HG02623 (cell line): ENCODE measurements around the gene SLFN11.
"Not testable (repeated sequence)": the region's sequence is repeated elsewhere in the genome, so short reads cannot be mapped to it uniquely, and the experiment has no call there.

Source experiments
- ATAC-seq: cut with Tn5 transposase; IDR thresholded peaks from one replicate; pipeline ENCODE4 v1.9.1; 2021; ENCODE audit warnings: moderate library complexity; ENCODE audit not compliant: unreplicated experiment

SLFN11 gene, protein sequence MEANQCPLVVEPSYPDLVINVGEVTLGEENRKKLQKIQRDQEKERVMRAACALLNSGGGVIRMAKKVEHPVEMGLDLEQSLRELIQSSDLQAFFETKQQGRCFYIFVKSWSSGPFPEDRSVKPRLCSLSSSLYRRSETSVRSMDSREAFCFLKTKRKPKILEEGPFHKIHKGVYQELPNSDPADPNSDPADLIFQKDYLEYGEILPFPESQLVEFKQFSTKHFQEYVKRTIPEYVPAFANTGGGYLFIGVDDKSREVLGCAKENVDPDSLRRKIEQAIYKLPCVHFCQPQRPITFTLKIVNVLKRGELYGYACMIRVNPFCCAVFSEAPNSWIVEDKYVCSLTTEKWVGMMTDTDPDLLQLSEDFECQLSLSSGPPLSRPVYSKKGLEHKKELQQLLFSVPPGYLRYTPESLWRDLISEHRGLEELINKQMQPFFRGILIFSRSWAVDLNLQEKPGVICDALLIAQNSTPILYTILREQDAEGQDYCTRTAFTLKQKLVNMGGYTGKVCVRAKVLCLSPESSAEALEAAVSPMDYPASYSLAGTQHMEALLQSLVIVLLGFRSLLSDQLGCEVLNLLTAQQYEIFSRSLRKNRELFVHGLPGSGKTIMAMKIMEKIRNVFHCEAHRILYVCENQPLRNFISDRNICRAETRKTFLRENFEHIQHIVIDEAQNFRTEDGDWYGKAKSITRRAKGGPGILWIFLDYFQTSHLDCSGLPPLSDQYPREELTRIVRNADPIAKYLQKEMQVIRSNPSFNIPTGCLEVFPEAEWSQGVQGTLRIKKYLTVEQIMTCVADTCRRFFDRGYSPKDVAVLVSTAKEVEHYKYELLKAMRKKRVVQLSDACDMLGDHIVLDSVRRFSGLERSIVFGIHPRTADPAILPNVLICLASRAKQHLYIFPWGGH

DNA sequence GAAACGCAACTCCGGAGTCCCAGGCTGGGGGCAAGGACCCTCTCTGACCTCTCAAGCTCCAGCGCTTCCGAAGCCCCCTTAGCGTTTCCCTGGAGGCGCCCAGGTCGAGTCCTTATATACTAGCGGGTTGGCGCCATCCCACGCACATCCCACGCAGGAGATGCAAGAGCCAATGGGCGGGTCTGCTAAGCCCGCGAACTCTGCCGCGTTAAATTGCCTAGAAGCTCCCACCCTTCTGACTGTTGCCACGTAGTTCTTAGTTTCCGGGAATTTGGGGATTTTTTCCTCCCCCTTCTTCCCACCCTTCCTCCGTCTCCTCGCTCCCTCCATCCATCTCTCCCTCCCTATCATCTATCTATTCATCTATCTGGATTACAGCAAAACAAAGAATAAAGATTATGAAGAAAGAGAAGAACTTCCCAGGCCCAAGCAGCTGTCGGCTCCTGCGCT, at the start of gene SLFN11:
TSS of gene SLFN11 (minus strand) at position 88 of the 450 bp plus-strand sequence. CDS start 9,814 bp downstream, outside the sequence.
- ATAC-seq, result no peak

DNA sequence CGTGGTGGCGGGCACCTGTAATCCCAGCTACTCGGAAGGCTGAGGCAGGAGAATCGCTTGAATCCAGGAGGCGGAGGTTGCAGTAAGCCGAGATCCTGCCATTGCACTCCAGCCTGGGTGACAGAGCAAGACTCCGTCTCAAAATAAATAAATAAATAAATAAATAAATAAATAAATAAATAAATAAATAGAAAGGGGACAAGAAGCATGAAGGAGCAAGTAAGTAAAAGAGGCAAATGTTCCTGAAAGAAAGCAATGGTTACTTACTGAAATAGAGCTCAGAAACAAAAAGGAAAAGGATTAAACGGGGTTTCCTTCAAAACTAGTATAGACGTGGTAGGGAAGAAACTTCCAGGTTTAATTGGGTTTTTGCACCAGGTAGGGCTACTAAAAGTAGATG, 47.6 kb upstream of the SLFN11 start:
- not testable (repeated sequence) for ATAC-seq

DNA sequence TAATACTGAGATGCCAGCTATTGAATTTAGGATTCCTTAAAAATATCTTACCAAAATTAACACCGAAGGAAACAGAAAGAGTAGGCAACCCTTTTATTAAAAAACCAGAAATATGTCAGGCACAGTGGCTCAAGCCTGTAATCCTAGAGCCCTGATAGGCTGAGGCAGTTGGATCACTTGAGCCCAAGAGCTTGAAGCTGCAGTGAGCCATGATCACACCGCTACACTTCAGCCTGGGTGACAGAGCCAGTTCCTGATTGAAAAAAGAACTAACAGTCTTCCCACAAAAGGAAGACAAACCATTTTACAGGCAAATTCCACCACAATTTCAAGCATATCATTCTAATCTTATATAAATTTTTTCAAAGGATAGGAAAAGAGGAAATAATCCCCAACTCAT, 43.2 kb upstream of the SLFN11 start:
- ATAC-seq, result no peak

DNA sequence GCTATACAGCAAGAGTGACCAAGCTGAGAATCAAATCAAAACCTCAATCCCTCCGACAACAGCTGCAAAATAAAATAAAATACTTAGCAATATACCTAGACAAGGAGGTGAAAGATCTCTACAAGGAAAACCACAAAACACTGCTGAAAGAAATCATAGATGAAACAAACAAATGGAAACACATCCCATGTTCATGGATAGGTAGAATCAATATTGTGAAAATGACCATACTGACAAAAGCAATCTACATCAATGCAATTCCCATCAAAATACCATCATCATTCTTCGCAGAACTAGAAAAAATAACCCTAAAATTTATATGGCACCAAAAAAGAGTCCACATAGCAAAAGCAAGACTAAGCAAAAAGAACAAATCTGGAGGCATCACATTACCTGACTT, 41.3 kb upstream of the SLFN11 start:
- not testable (repeated sequence) for ATAC-seq

DNA sequence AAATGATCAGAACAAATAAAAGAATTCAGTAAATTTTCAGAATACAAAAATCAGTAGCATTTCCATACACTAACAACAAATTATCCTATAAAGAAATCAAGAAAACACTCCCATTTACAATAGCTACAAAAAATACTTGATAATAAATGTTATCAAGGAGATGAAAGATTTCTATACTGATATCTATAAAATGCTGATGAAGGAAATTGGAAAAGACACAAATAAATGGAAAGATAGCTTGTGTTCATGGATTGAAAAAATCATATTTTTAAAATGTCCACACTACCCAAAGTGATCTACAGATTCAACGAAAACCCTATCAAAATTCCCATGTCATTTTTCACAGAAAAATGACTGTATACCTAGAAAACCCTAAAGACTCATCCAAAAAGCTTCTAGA, 40.8 kb upstream of the SLFN11 start:
- no peak for ATAC-seq

- no peak for ATAC-seq
These were observed 34.1 kb upstream of the SLFN11 start for GRCh38 chr17:35407531-35407930.

- no peak for ATAC-seq
These were observed 33.1 kb upstream of the SLFN11 start for GRCh38 chr17:35406568-35406967.

DNA sequence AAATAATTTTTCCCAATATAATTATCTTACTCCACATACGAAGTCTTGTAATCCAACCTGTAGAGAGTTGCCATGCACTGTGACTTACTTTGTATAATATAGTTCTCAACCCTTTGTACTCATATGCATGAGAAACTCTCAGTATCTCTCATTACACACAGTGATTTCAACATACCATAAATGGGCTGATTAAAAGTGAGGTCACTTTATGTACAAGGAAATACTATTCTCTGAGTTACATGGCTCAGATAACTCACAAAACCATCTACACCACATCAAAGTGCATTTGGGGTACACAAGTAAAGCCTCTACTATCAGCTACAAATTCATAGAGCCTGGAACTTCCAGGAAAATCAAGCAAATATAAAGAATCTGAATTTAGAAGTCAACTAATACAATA, 30.9 kb upstream of the SLFN11 start:
- no peak for ATAC-seq

- not testable (repeated sequence) for ATAC-seq
These were observed 20.4 kb upstream of the SLFN11 start for GRCh38 chr17:35393783-35394182.

DNA sequence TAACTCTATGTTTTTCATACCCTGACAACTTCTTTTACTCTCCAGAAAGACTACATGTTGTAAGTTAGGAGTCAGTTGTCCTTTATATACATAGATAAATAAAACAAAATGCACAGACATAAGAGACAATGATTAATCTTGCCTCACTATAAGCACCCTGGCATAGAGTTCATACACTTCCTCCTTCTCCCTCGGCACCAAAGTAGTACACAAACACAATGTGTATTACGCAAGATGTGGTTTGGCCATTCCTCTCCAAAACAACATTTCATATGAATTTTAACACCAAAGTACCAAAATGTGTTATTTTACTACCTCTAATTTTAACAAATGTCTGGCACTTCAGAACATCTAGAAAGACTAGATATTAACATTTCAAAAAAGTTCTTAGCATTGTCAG, 17.2 kb upstream of the SLFN11 start:
- no peak for ATAC-seq

DNA sequence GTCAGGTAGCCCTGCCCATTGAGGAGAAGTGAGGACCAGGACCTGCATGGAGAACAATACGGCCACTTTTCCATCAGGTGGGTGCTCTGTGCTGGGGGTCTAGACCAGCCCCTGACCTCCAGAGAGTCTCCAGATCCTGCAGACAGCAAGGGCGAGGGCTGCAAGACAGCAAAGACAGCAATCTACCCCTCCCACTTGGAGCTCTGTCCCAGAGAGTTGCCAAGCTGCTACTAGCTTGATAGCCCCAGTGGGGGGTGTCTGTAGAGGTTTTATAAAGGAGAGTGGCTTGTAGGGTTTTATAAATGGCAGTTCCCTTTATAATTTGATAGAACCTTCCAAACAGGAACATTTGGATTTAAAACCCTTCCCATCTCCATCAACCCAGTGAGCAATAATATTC, 16.7 kb upstream of the SLFN11 start:
- ATAC-seq, result no peak

GRCh38 chr17:35387496-35387895, 14.1 kb upstream of the SLFN11 start:
- ATAC-seq, result no peak

DNA sequence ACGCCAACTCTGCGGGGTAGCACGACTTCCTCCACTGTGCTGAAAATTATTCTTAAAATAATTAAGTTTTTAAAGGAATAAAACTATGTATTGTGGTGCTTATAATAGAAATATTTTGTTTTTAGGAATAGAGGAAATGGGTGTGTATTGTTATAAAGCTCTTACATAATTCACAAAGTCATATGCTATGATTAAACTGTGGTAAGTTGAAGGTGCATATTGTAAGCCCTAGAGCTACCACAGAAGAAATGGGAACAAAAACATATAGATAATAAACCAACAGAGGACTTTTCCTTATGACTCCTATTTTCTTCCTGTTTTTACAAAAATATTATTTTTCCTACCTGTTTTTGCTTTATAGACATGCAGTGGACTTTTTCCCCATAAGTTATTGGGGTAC, 4.3 kb upstream of the SLFN11 start:
- no peak for ATAC-seq

DNA sequence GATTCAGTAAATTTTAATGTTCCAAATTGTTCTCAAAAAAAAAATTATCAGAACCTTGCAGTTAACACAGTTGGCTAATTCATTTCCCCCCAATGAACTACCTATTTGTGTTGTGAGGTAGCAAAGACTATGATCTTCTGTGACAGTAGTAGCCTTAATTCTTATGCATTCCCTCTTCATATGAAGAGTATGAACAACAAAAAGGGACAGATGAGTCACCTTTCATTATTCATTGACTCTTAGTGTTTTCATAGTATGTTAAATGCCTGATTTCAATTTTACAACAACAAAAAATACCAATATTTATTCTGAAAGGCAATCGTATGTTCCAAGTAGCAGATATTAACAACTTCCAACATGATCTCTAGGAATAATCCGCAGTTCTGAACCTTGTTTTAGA, 3.6 kb upstream of the SLFN11 start:
- ATAC-seq, result no peak

DNA sequence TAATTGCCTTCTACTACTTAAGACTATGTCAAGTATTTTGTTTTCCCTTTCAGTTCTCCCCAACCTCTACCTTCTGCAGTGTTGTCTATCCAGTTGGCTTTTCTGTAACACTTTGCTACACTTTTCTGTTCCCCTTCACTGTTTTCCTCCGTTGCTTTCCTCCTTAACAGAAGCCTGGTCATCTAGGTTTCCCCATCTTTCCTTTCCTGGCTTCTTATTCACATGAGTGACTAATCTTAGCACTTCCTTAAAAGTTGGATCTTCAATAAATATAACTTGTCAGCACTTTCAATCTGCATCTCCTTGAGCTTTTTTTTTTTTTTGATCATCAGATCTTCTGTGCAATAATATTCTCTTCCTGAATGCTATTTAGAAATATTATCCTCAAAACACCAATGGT, 2.8 kb upstream of the SLFN11 start:
- no peak for ATAC-seq

GRCh38 chr17:35374766-35375344, 1.4 kb upstream of the SLFN11 start:
- ATAC-seq, result no peak

DNA sequence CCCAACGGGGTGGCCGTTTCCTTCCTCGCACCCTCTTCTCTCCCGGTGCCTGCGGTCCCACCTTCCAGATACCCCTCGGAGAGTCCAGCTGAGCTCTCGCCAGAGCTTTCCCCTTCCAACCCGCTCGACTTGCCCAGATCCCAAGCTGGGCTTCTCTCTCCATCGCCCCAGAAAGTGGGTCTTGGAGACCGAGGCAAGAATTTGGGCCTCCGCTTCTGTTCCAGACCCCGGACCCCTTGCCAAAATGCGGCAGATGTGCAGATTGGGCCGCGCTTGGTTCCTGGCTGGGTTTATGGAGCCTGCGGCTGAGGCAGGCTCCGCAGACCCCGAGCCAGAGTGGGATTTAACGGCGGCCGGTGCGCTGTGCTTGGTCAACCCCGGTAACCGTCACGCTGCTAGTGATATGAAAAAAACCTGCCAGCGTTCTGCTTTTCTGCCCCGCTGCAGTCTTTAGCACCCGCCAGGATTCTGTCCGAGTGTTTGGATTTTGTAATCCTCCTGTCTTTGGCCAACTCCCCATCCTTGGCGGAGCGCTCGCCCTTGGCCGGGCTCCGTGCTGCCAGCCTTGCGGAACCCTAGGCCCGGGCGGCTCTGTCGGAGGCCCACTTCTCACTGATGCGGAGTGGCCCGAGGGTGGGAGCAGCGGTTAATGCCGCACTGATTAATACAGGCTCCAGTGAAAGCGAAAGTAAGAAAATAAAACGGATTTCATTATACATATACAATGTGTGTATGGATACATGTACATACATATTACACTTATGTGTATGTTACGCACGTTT, 754 bp upstream of the SLFN11 start:
- no peak for ATAC-seq

DNA sequence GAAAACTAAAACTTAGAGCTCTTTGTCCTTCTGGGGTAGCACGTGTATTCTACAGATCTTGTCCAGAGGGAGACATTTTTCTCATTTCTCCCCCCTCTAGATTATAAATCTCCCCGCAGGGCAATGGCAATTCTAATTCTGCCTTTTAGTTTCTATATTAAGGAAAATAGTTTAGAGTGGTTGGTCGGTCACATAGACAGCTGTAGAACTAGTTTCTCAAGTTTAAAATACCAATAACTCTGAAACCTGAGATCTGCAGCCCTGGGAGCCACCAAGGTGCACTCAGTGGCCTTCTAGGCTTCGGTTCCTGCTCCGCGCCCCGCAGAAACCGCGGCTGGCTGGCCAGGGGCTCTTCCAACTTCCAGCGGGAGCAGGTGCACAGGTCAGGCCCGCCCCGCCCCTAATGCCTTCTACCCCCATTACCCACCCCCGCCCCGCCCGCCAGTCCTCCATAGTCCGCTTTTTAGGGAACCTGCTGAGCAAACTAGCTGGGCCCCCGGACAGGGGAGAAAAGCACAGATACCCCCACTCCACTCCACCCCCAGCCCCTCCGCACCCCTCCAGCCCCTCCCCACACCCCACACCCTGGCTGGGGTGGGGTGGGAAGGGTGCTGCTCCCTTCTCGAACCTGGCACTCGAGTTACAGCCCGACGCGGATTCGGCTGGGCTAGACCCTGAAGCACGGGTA, 431 bp downstream of the SLFN11 start:
- no peak for ATAC-seq

DNA sequence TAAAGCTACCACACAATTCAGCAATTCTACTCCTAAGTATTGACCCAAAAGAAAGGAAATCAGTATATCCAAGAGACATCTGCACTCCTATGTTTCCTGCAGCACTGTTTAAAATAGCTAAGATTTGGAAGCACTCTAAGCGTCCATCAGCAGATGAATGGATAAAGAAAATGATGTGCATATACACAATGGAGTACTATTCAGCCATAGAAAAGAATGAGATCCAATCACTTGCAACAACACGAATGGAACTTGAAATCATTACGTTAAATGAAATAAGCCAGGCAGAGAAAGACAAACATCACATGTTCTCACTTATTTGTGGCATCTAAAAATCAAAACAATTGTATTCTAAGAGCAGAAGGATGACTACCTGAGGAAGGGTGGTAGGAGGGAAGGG, 1.5 kb downstream of the SLFN11 start:
- no peak for ATAC-seq
